Gastrocnemius medialis (tissue), 4 donors: ENCODE measurements around the gene PRRC2C.

Experiments used
- POLR2A ChIP-seq, 2 donors: fragments of 450-650 bp; IDR thresholded peaks; one replicate each; pipeline ENCODE4 v1.6.1; 2017; ENCODE audit warnings: antibody characterized with exemption in 2 of 2, mild to moderate bottlenecking in 2 of 2, moderate library complexity in 2 of 2
- TF ChIP-seq, protein P1 (sequence below), 5 experiments: fragments of 450-650 bp in 3 of 5; fragments of 200-600 bp in 2 of 5; sonication (generic) in 2 of 5; IDR thresholded peaks in 4 of 5; conservative IDR thresholded peaks in 1 of 5; 1 replicate in 4 of 5; 2 replicates in 1 of 5; pipeline ENCODE4 v1.5.1; 2016 to 2019; ENCODE audit warnings: antibody characterized with exemption in 5 of 5, mild to moderate bottlenecking in 3 of 5, moderate library complexity in 3 of 5

DNA sequence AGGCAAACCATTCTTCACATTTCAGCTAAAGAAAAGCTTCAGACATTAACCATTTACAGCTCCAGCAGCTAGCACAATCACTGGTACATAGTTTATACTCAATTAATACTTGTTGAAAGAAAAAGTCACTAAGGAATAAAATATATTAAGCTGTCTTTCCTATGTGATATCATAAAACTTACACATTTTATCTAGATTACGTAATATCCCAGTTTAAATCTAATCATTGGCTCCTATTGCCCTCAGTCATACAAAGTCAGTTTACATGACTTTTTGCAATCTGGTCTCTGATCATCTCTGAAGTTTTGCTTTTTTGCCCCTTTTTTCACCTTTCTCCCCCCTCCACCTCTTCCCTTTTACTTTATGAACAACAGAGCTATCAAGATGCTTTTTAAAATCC, 8.5 kb upstream of the PRRC2C start:
- TF ChIP-seq, protein P1, sequence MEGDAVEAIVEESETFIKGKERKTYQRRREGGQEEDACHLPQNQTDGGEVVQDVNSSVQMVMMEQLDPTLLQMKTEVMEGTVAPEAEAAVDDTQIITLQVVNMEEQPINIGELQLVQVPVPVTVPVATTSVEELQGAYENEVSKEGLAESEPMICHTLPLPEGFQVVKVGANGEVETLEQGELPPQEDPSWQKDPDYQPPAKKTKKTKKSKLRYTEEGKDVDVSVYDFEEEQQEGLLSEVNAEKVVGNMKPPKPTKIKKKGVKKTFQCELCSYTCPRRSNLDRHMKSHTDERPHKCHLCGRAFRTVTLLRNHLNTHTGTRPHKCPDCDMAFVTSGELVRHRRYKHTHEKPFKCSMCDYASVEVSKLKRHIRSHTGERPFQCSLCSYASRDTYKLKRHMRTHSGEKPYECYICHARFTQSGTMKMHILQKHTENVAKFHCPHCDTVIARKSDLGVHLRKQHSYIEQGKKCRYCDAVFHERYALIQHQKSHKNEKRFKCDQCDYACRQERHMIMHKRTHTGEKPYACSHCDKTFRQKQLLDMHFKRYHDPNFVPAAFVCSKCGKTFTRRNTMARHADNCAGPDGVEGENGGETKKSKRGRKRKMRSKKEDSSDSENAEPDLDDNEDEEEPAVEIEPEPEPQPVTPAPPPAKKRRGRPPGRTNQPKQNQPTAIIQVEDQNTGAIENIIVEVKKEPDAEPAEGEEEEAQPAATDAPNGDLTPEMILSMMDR (IDR thresholded peaks at IDR 0.05 in 4 of 5, conservative IDR thresholded peaks at IDR 0.05 in 1 of 5) = no peak
- no peak for TF ChIP-seq POLR2A (IDR thresholded peaks at IDR 0.05)
